ENCODE measurements around the gene ZNF385D.
"Not testable (repeated sequence)": the region's sequence is repeated elsewhere in the genome, so short reads cannot be mapped to it uniquely, and the experiment has no call there.

The ZNF385D gene

DNA sequence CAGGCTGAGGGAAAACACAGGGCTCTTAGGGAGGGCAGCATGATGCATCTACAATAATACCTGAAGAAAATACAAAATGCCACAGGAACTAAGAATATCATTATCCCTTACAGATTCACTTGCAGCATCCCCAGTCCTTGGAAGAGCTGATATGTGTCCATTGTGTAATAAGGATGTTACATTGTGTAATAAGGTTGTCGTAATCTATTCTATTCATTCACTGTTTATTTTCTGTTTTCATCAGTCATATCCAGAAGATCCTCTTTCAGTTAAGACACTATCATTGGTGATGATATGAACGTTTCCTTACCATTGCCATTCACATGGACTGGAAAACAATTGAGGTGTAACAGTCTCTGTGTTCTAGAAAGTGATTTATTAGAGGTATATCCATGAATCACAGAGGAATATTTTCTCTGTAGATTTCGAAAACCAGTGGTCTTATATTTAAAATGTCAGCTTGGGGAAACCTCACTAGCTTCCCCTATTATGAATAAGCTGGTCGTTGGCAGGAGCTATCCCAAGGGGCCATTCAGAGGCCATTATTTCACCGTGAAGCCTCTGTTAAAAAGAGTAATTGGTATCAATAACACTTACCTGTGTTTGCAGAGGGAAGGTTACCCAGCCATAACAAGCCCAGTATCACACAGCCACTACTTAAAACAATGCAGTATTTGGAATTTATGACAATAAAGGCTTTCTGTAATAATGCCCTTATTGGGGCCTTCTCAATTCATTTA is 241.1 kb downstream of the ZNF385D start:
- DNase-seq (ENCODE audit: low spot score), result no peak

DNA sequence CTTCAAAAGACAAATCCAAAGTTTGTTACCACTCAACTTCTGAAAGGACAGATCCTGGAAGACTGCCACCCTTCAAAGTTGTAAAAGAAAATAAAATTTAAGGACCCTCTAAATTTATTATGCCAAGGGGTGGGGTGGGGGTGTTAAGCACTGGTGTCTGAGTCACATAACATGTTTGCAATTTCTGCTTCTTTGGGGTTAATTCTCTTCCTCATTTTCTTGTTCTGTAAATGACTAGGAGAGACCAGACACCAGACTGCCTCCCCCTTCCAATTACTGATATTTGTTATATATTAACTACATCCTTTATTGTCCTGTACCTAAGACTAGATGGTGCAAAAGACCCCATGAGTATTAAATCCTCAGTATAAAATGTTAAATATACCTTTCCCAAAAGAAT is 242.8 kb downstream of the ZNF385D start:
- DNase-seq (ENCODE audit: low spot score), result no peak

GRCh38 chr3:21505711-21506460 is 245.1 kb downstream of the ZNF385D start:
- DNase-seq (ENCODE audit: low spot score), result no peak

DNA sequence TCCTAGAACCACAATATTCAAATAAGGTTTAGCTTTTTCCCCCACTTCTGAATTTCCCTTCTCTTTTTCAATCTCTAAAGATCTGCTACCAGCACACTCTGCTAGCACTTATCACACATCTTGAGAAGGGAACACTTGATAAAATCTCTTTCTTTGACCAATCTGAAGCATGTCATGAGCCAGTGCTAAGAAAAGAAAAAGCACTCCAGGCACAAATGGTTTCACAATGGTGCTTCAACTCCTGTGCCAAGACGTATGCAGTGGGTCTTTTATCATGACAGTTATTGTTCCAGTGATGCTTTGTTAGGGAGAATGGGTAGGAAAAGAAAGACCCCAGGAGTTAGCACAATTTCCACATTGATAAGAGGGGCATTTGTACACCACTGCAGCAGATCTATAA is 248.4 kb downstream of the ZNF385D start:
- no peak for DNase-seq (ENCODE audit: low spot score)

- no peak for DNase-seq (ENCODE audit: low spot score)
These were observed 250.2 kb downstream of the ZNF385D start for GRCh38 chr3:21500834-21501233.

DNA sequence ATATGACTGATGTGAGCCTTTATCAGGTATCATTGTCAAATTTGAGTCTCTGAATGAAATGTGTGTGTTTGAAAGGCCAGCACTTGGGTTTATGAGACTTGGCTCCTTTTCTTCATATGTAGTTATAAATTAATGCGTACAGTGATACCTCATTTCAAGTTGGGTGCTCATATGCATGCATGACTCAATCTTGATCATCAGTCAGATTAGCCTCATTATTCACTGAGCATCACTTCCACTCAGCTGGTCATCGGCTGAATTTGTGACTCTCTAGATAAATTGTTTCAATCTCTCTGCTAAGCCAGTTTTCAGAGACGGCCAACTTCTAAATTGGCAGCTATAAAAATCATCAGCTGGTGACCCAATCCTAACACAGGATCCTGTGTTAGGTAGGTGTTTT is 260.3 kb downstream of the ZNF385D start:
- not testable (repeated sequence) for DNase-seq (ENCODE audit: low spot score)

- no peak for DNase-seq (ENCODE audit: low spot score)
These were observed 263.5 kb downstream of the ZNF385D start for GRCh38 chr3:21487520-21487919.

DNA sequence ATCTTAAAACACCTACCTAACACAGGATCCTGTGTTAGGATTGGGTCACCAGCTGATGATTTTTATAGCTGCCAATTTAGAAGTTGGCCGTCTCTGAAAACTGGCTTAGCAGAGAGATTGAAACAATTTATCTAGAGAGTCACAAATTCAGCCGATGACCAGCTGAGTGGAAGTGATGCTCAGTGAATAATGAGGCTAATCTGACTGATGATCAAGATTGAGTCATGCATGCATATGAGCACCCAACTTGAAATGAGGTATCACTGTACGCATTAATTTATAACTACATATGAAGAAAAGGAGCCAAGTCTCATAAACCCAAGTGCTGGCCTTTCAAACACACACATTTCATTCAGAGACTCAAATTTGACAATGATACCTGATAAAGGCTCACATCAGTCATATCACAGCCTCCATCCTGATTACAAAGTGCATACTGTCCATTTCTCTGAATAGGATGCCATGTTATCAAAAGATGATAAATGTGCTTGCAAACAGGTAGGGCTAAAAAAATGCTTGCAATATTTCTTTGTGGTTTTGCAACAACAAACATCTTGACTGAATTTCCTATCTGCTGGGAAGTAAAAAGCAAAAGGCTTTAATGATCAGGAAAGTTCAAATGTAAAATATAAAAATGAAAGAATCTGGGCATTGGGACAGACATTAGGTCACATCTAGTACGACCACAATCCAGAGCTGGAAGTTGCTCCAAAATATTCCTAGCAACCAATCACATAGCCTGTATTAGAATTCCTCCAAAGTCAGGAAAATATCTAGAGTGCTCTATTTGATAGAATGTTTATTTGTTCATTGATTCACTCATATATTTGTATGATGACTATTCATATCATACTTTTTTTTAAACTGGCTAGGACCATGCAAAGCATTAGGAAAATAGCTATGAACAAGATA is 264.7 kb downstream of the ZNF385D start:
- not testable (repeated sequence) for DNase-seq (ENCODE audit: low spot score)

DNA sequence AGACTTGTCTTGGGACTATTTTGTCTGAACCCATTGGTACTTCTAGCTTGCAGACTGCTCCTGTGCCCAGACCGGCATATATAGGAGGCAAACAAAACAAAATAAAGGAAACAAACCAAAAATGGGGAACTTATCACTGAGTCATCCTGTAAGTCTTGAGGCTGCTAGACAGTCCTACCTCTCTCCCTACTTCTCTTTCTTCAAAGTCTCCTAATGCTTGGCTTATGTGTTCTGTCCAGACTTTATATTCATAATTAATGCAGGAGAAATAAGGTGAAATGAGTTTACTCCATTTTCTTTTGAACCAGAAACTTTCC is 266.2 kb downstream of the ZNF385D start:
- DNase-seq (ENCODE audit: low spot score), result no peak

- peak; percentile 63 for DNase-seq (ENCODE audit: low spot score)
These were observed 266.8 kb downstream of the ZNF385D start for GRCh38 chr3:21484057-21484827.

DNA sequence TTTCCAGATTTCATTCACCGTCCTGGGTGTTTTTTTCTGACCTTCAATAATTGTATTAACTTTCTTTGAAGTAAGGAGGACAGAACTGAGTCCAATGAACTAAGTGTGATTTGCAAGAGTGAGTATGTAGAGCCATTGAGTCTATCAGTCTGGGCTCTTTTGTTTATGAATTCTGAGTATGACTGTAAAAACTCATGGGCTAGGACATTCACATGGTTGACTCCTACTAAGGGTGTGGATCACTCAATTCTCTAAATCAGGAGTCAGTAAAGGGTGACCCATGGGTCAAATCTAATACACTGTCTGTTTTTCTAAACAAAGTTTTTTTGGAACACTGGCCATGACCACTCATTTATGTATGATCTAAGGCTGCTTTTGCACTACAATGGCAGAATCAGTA is 269.0 kb downstream of the ZNF385D start:
- no peak for DNase-seq (ENCODE audit: low spot score)

DNA sequence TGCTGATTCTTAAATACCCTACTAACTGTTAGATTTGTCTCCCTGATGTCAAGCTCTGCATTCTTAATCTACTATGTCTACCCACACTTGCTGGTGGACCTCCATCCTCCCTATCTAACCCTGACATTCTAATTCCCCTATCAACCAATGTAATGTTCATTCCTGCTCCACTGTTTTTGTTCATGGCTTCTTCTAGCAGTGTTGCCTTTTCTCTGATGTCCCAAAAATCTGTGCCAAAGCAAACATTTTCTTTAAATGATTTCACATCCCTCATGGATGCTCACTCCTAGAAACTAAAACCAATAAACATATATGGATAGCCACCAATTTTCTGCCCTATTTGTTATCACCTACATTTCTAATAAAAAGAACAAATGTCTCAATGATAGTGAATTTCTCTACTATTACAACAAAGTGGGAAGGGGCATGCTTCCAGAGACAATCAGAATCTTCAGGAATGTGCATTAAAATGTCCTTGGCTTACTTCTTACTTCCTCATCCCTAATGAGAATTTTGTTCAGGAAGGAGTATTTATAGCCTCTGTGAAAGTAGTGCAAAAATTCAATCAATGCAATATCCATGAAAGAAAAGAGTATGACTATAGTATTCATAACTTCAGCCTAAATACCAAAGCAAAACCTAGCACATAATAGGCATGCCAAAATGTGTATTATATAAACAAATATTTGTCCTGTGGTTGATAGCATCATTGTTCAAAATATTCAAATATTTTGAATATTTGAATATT is 273.3 kb downstream of the ZNF385D start:
- no peak for DNase-seq (ENCODE audit: low spot score)

GRCh38 chr3:21466476-21466875 is 284.5 kb downstream of the ZNF385D start:
- no peak for DNase-seq (ENCODE audit: low spot score)

DNA sequence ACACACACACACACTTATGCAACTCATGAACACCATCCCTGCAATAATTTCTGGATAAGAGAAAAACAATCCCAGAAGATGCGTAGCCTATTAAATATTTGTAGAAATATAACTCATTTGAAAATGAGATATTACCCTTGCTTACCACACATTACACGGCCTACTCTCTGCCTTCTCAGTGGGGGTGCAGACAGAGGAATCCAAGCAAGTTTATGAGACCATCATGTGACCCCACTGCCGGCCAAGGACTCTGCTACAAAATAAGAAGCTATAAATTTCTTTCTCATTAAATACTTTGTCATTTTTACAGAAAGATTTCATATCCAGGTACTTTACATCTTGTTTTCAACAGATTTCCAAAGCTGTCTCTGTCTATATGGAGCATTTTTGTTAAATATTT is 286.3 kb downstream of the ZNF385D start:
- DNase-seq (ENCODE audit: low spot score), result no peak

DNA sequence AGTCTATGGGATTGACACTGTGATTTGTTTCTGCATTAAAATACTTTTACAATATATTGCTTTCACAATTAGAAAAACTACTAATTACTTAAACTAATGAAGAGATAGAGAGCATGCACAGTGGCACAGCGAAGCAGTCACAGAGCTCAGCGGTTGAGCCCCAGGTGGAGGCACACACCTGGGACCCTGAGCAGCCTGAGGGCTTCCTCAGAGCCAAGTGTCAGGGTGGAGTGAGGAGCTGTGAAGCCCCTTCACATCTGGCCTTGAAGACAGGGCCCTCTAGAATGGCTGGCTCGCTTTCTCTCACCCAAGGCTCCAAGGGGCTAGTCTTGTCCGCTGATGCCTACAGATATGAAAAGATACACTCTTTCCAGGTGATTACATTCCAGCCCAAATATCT is 287.7 kb downstream of the ZNF385D start:
- no peak for DNase-seq (ENCODE audit: low spot score)

DNA sequence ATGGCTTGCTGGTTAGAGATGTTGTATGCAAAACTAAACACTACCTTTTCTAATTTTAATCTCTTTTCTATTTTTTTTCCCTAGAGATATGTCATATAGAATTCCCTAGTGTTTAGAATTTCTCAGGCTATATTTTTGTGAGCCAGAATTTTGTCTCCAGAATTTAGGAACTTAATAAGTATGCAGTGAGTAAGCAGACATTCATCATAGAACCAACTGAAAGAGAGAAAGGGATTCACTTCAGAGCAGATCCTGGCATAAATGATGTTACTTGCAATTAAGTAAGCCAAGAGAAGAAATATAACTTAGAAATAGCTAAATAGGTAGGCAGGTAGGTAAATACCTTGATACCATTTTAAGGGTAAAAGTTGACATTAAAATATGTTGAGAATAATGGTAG is 288.9 kb downstream of the ZNF385D start:
- no peak for DNase-seq (ENCODE audit: low spot score)

GRCh38 chr3:21457084-21457483 is 293.9 kb downstream of the ZNF385D start:
- no peak for DNase-seq (ENCODE audit: low spot score)

GRCh38 chr3:21449738-21450137 is 301.3 kb downstream of the ZNF385D start:
- no peak for DNase-seq (ENCODE audit: low spot score)

DNA sequence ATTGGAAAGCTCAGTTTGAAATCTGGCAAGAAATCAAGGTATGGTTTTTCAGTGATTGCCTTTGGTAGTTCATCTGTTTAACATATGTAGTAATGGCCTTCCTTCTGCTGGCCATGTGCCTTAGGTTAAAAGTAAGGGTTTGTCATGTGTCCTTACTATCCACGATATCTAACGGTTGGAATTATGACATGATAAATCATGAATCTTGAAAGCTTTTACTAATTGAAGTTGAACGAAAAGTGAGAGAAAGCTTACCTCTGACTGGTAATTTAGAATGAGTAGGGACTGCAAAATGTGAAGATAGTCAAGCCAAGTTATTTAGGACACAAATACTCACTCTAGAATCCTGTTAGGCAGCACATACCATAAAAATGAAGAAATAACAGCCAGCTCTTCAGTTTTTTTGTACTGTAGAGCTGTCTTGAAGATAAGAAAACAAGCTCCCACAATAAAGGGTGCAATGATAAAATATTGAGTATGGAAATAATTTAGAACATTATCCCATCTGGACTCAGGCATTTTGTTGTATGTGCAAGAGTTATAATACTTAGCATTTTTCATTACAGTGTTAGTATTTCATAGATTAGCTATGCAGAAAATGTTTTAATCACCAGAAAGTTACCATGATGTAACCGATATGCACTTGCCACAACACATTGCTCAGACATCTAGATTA is 303.4 kb downstream of the ZNF385D start:
- no peak for DNase-seq (ENCODE audit: low spot score)

GRCh38 chr3:21446945-21447475 is 304.0 kb downstream of the ZNF385D start:
- no peak for DNase-seq (ENCODE audit: low spot score)

Data from D341Med (cell line).